MM.1S (cell line): ENCODE measurements around the gene TBC1D20.

Experiments used
- DNase-seq: peaks from one replicate; pipeline ENCODE4 v3.0.0-alpha.2; 2015
- H2AFZ ChIP-seq: fragments of 300-600 bp; sonication (generic); 2 replicates; pipeline ENCODE4 v1.6.0; 2016; ENCODE audit warnings: antibody characterized with exemption, low read length
- H3F3A ChIP-seq: fragments of 300-600 bp; sonication (generic); 2 replicates; pipeline ENCODE4 v1.6.1; 2016; ENCODE audit warnings: mild to moderate bottlenecking, antibody characterized with exemption, low read length, moderate library complexity, mixed read lengths; ENCODE audit not compliant: insufficient read depth
- H3K27ac ChIP-seq: fragments of 300-600 bp; sonication (generic); 2 replicates; pipeline ENCODE4 v1.5.1; 2016; ENCODE audit warnings: mild to moderate bottlenecking, low read length
- H3K27me3 ChIP-seq: fragments of 300-600 bp; sonication (generic); replicated peaks from 2 replicates; pipeline ENCODE4 v1.6.0; 2016; ENCODE audit warnings: low read length; ENCODE audit not compliant: insufficient read depth
- H3K36me3 ChIP-seq: fragments of 300-600 bp; sonication (generic); replicated peaks from 2 replicates; pipeline ENCODE4 v1.6.1; 2016; ENCODE audit warnings: mild to moderate bottlenecking, low read length, mixed read lengths; ENCODE audit not compliant: insufficient read depth
- H3K4me1 ChIP-seq: fragments of 300-600 bp; sonication (generic); 2 replicates; pipeline ENCODE4 v1.6.1; 2016; ENCODE audit warnings: low read length, mixed read lengths
- H3K4me2 ChIP-seq: fragments of 300-600 bp; sonication (generic); 2 replicates; pipeline ENCODE4 v1.6.0; 2016; ENCODE audit warnings: low read depth, low read length
- H3K4me3 ChIP-seq: fragments of 300-600 bp; sonication (generic); 2 replicates; pipeline ENCODE4 v1.5.1; 2016; ENCODE audit warnings: low read length, mixed read lengths
- H3K79me2 ChIP-seq: fragments of 300-600 bp; sonication (generic); 2 replicates; pipeline ENCODE4 v1.6.1; 2016; ENCODE audit warnings: mixed run types, low read length, mixed read lengths
- H3K9ac ChIP-seq: fragments of 300-600 bp; sonication (generic); 2 replicates; pipeline ENCODE4 v1.6.1; 2016; ENCODE audit warnings: low read length, mixed read lengths
- H3K9me2 ChIP-seq: fragments of 300-600 bp; sonication (generic); replicated peaks from 2 replicates; pipeline ENCODE4 v1.6.1; 2016; ENCODE audit warnings: mild to moderate bottlenecking, low read length, mixed read lengths; ENCODE audit not compliant: insufficient read depth
- H3K9me3 ChIP-seq: fragments of 300-600 bp; sonication (generic); replicated peaks from 2 replicates; pipeline ENCODE4 v1.6.1; 2016; ENCODE audit warnings: mild to moderate bottlenecking, low read length, mixed read lengths; ENCODE audit not compliant: insufficient read depth
- H4K20me1 ChIP-seq: fragments of 300-600 bp; sonication (generic); 2 replicates; pipeline ENCODE4 v1.6.1; 2016; ENCODE audit warnings: mild to moderate bottlenecking, low read length, moderate library complexity, mixed read lengths; ENCODE audit not compliant: insufficient read depth
- EZH2 ChIP-seq: fragments of 300-600 bp; sonication (generic); optimal IDR thresholded peaks from 2 replicates; pipeline ENCODE3; 2017; ENCODE audit warnings: low read depth, mild to moderate bottlenecking, antibody characterized with exemption, low read length, mixed read lengths
- EZH2phosphoT487 ChIP-seq: fragments of 300-600 bp; sonication (generic); IDR thresholded peaks from 2 replicates; pipeline ENCODE4 v1.6.1; 2018; ENCODE audit warnings: antibody characterized with exemption, low read length
- TF ChIP-seq, protein P1 (sequence below): fragments of 300-600 bp; sonication (generic); IDR thresholded peaks from 2 replicates; pipeline ENCODE4 v1.5.1; 2016; ENCODE audit warnings: antibody characterized with exemption, low read length, mixed read lengths

Gene TBC1D20

DNA sequence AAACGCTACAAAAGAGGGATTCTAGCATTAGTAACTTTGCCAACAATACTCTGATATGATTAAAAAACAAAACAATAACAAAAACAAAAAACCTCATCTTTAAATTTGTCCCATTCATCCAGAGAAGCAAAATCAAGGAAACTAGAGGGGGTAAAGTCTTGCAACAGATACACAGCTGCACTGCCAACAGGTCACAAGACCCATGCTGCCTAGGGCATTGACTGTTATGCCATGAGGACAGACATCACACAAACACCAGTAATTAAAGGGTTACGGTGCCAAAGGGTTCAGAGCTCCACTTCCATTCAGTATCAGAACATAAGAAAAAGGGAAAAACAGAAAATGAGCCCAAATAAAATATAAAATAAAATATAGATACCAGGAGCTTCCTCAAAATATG is 1.6 kb downstream of the TBC1D20 start:
- Histone ChIP-seq H3F3A (peaks cover 14% of the 10 kb centered on the region), H3K27me3 (no peaks in the 10 kb centered on the region), H3K27ac (no peak overlapping the region), H3K9me2 (no peaks in the 10 kb centered on the region), H3K4me1 (peaks cover 11% of the 10 kb centered on the region; the same call in 1 of the 2 replicates), H3K4me2 (peak overlapping the region; percentile 86; the same call in 1 of the 2 replicates), H3K4me3 (peak overlapping the region; percentile 80; the same call in 1 of the 2 replicates), H3K36me3 (no peaks in the 10 kb centered on the region), H2AFZ (no peak overlapping the region), H3K79me2 (peaks cover 58% of the 10 kb centered on the region), H3K9me3 (no peaks in the 10 kb centered on the region), H3K9ac (no peak overlapping the region), H4K20me1 (peaks cover 9% of the 10 kb centered on the region; the same call in 1 of the 2 replicates)
- DNase-seq: no peak
- TF ChIP-seq EZH2phosphoT487 (no peak), EZH2 (no peak)
- TF ChIP-seq, protein P1, sequence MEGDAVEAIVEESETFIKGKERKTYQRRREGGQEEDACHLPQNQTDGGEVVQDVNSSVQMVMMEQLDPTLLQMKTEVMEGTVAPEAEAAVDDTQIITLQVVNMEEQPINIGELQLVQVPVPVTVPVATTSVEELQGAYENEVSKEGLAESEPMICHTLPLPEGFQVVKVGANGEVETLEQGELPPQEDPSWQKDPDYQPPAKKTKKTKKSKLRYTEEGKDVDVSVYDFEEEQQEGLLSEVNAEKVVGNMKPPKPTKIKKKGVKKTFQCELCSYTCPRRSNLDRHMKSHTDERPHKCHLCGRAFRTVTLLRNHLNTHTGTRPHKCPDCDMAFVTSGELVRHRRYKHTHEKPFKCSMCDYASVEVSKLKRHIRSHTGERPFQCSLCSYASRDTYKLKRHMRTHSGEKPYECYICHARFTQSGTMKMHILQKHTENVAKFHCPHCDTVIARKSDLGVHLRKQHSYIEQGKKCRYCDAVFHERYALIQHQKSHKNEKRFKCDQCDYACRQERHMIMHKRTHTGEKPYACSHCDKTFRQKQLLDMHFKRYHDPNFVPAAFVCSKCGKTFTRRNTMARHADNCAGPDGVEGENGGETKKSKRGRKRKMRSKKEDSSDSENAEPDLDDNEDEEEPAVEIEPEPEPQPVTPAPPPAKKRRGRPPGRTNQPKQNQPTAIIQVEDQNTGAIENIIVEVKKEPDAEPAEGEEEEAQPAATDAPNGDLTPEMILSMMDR: no peak

DNA sequence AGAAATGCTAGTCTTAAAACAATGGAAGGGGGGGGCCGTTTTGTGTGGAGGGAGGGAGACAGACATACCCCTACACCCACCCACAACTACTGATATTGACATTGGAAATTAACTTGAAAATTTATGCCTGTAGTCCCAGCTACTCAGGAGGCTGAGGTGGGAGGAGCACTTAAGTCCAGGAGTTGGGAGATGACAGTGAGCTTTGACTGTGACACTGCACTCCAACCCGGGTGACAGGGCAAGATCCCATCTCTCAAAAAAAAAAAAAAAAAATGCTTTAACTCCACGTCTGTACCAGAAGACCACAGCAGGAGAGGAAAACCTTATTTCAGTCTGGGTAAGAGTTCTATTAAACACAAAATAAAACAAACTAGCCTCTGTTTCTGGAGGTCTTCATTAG is 2.2 kb downstream of the TBC1D20 start:
- no peak for DNase-seq

DNA sequence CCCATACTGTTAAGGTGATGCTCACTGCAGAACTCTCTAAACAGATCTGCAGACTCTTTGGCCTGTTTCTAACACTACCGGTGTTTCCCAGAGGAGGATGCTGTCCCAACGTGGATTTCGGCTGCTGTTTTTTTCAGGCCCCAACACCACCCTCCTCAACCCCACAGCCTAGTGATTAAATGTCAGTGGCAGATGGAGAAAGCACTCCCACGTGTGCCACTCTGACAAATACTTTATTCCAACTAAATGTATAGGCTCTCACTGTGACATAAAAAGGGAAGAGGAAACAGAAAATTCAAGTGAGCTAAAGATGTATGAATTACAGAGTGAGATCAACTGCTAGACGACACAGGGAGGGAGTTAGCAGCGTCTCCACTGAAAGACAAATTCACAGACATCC is 3.6 kb downstream of the TBC1D20 start:
- Histone ChIP-seq H3K9me3 (no peaks in the 10 kb centered on the region), H3K9me2 (no peaks in the 10 kb centered on the region), H2AFZ (no peak overlapping the region), H3K27ac (no peak overlapping the region), H4K20me1 (peaks cover 9% of the 10 kb centered on the region; the same call in 1 of the 2 replicates), H3K27me3 (no peaks in the 10 kb centered on the region), H3K36me3 (no peaks in the 10 kb centered on the region), H3K4me2 (no peak overlapping the region), H3K4me1 (peaks cover 11% of the 10 kb centered on the region; the same call in 1 of the 2 replicates), H3F3A (peaks cover 14% of the 10 kb centered on the region), H3K4me3 (no peak overlapping the region), H3K79me2 (peaks cover 71% of the 10 kb centered on the region), H3K9ac (no peak overlapping the region)
- TF ChIP-seq, protein P1: no peak
- TF ChIP-seq EZH2: no peak
- TF ChIP-seq EZH2phosphoT487: no peak
- no peak for DNase-seq

More for the DNA sequence above, 2.2 kb downstream of the TBC1D20 start:
- TF ChIP-seq, protein P1: no peak
- no peak for TF ChIP-seq EZH2phosphoT487
- TF ChIP-seq EZH2: no peak
- Histone ChIP-seq H3K27me3 (no peaks in the 10 kb centered on the region), H3K79me2 (peaks cover 60% of the 10 kb centered on the region), H3K4me1 (peaks cover 11% of the 10 kb centered on the region; the same call in 1 of the 2 replicates), H2AFZ (no peak overlapping the region), H4K20me1 (peaks cover 9% of the 10 kb centered on the region; the same call in 1 of the 2 replicates), H3K27ac (no peak overlapping the region), H3K4me3 (no peak overlapping the region), H3K4me2 (0 out of 2 replicates have a peak overlapping the region, but pooled peaks have one; percentile 86), H3K9me2 (no peaks in the 10 kb centered on the region), H3K9me3 (no peaks in the 10 kb centered on the region), H3K36me3 (no peaks in the 10 kb centered on the region), H3F3A (peaks cover 14% of the 10 kb centered on the region), H3K9ac (no peak overlapping the region)
